ENCODE data around the gene XPOT. TPM values are rescaled to one million over a fixed set of nuclear protein-coding genes. Genes with fewer than 3 reads are reported as not detected.

XPOT gene
- total RNA-seq, 1 donor from 2014 or later: 112 TPM

DNA sequence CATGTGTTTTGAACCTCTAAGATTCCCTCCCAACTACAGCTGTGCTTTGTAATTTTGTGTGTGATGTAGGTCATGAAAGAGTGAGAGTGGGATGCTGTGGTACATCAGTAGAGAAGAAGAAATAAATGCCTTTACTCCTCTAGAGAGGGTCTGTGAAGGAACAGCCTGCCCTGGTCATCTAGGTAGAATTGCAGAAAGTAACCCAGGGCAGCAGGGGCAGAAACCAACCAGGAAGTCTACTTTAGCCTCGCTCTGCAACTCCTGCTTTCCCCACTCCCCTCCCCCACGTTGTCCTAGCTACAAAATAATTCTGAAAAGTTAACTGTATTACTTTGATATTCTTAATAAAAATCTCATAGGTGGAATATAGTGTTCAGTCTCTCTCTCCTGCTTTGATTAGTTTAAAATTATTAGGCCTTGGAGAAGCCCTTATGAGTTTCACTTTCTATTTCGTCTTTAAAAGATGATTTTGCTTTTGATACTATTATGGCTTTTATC lies 55.3 kb downstream of the XPOT start:
- intact Hi-C loops (cut with micrococcal nuclease): loop anchor here (5.0 kb wide), 2 partner anchors 153 to 237 kb away; partner anchors contain the start of genes KICS2 and RASSF3

GRCh38 chr12:64461634-64462414 lies 57.6 kb downstream of the XPOT start:
- intact Hi-C loops (cut with micrococcal nuclease): no loop called here

DNA sequence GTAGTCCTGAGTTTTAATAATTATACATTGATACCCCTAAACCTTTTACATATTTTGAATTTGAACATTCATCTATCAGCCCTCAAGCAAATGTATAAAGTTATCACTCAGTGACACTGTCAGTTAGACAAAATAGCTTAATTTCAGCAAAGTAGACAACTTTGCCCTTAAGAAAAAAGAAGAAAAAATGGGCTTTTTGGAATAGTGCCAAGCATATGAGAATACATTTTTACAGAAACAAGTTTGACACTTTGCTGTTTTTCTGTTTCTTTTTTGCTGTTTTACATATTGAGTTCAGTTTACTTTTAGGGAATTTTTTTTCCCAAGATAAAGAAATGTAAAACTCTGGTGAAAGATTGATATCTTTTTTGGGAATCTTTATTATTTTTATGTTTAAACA lies 62.0 kb downstream of the XPOT start:
- intact Hi-C loops (cut with micrococcal nuclease): no loop called here

GRCh38 chr12:64468966-64469365 lies 64.8 kb downstream of the XPOT start:
- intact Hi-C loops (cut with micrococcal nuclease): no loop called here

- intact Hi-C loops (cut with micrococcal nuclease): no loop called here
These were observed 65.4 kb downstream of the XPOT start for GRCh38 chr12:64469455-64470142.

DNA sequence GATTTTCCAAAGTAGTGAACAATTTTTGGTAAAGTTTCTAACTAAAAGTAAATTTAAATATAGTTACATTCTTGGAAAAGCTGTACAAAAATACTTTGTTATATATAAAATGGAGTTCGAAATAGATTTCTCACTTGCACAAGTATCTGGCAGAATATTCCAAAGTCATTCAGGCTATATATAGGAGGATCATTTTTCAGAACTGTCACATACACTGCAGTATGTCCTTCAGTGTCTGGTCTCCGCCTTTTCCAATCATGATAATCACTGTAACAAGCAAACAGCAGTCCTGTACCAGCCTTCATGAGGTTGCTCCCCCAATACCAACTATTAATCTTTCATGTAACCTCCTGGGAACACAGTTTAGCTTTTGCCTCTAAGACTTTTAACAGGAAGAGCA lies 66.3 kb downstream of the XPOT start:
- intact Hi-C loops (cut with micrococcal nuclease): no loop called here

- intact Hi-C loops (cut with micrococcal nuclease): no loop called here
These were observed 69.0 kb downstream of the XPOT start for GRCh38 chr12:64473176-64473575.

DNA sequence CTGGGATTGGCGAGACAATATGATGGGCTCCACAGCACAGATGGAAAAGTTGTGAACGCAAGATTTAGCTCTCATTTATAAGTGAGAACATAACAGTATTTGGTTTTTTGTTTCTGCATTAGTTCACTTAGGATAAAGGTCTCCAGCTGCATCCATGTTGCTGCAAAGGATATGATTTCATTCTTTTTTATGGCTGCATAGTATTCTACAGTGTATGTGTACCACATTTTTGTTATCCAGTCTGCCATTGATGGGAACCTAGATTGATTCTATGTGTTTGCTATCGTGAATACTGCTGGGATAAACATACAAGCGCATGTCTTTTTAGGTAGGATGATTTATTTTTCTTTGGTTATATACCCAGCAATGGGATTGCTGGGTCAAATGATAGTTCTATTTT lies 71.3 kb downstream of the XPOT start:
- intact Hi-C loops (cut with micrococcal nuclease): no loop called here

GRCh38 chr12:64476844-64477243 lies 72.7 kb downstream of the XPOT start:
- intact Hi-C loops (cut with micrococcal nuclease): no loop called here

GRCh38 chr12:64478661-64479060 lies 74.5 kb downstream of the XPOT start:
- intact Hi-C loops (cut with micrococcal nuclease): no loop called here

GRCh38 chr12:64480148-64480547 lies 76.0 kb downstream of the XPOT start:
- intact Hi-C loops (cut with micrococcal nuclease): no loop called here

DNA sequence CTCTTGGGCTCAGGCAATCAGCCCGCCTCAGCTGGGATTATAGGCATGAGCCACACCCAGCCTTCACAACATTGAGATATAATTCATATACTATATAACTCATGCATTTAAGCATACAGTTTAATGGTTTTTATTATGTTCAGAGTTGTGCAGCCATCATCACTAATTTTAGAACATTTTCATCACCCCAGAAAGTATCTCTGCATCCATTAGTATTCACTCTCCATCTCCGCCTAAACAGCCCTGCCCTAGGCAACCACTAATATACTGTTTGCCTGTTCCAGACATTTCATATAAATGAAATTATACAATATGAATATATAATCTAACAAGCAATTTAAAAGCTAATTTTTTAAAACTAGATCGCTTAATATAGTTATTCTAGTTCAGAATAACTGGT lies 82.5 kb downstream of the XPOT start:
- intact Hi-C loops (cut with micrococcal nuclease): no loop called here

- intact Hi-C loops (cut with micrococcal nuclease): loop anchor here (5.0 kb wide), 1 partner anchor 39 kb away; the partner anchor contains the start of gene TBK1
These were observed 87.5 kb downstream of the XPOT start for GRCh38 chr12:64491718-64492117.

DNA sequence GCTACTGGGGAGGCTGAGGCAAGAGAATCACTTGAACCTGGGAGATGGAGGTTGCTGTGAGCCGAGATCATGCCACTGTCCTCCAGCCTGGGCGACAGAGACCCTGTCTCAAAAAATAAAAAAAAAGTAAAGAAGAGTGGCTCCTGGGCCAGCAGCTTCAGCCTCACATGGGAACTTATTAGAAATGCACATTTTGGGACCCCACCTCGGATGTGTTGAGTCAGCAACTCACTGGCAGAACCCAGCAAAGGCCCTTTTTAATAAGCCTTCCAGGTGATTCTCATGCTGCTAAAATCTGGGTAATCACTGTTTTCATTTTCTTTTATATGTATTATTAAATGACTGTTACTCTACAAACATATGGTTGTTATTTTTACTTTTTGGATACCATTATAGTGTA lies 89.3 kb downstream of the XPOT start:
- intact Hi-C loops (cut with micrococcal nuclease): loop anchor here (5.0 kb wide), 1 partner anchor 41 kb away; the partner anchor contains the start of gene TBK1

- intact Hi-C loops (cut with micrococcal nuclease): loop anchor here (5.0 kb wide), 1 partner anchor 43 kb away; the partner anchor contains the start of gene TBK1
These were observed 91.0 kb downstream of the XPOT start for GRCh38 chr12:64494998-64495729.

- intact Hi-C loops (cut with micrococcal nuclease): no loop called here
These were observed 92.7 kb downstream of the XPOT start for GRCh38 chr12:64496839-64497400.

GRCh38 chr12:64497484-64497883 lies 93.3 kb downstream of the XPOT start:
- intact Hi-C loops (cut with micrococcal nuclease): no loop called here

GRCh38 chr12:64497903-64498302 lies 93.7 kb downstream of the XPOT start:
- intact Hi-C loops (cut with micrococcal nuclease): no loop called here

- intact Hi-C loops (cut with micrococcal nuclease): no loop called here
These were observed 96.2 kb downstream of the XPOT start for GRCh38 chr12:64500394-64500793.
